HepG2 (cell line): Measurements from ENCODE around the gene RNASE1. TPM values are rescaled to one million over a fixed set of nuclear protein-coding genes. Genes with fewer than 3 reads are reported as not detected.
A peak's percentile ranks its signal among the peaks of the same experiment; 100 is the strongest.
"Not testable (repeated sequence)": the region's sequence is repeated elsewhere in the genome, so short reads cannot be mapped to it uniquely, and the experiment has no call there.

Experiments
- ATAC-seq: fragments of 200-7000 bp; cut with Tn5 transposase; 3 replicates; pipeline ENCODE4 v1.9.1; 2020; ENCODE audit warnings: mild to moderate bottlenecking, moderate library complexity
- BruUV-seq: library from RNA; stranded (reverse); fragments of 400-500 nt; replicated peaks from 2 replicates; lab custom pipeline; 2021; lab: Mats Ljungman, UMichigan
- CTCF ChIA-PET: fragments of 300-600 bp; formaldehyde crosslinking; extraction: SDS; loops from one replicate; lab custom pipeline; 2021; ENCODE audit warnings: low total read pairs, inconsistent platforms, low intra/inter-chr PET ratio; lab: Yijun Ruan, JAX
- POLR2A ChIA-PET: fragments of 350-600 bp; sonication (Branson Sonifier 250); formaldehyde crosslinking; loops from one replicate; lab custom pipeline; 2020; ENCODE audit warnings: antibody characterized with exemption, inconsistent platforms; lab: Yijun Ruan, JAX
- DNase-seq: peaks from one replicate; pipeline ENCODE4 v3.0.0-alpha.2; 2015; ENCODE audit warnings: low spot score
- FAIRE-seq: peaks from 3 replicates; lab custom pipeline; 2011; peaks lifted over from hg19 to GRCh38; lab: Jason Lieb, UNC
- H2AFZ ChIP-seq: one replicate; pipeline ENCODE4 v1.6.1; 2011; ENCODE audit warnings: low read length, inconsistent platforms
- H3K27ac ChIP-seq: fragments of 300-600 bp; 3 replicates; pipeline ENCODE4 v1.8.0; 2011; ENCODE audit warnings: mixed run types, mild to moderate bottlenecking, mixed read lengths, low read length, inconsistent platforms; ENCODE audit not compliant: insufficient read depth; ENCODE audit errors: extremely low read length
- H3K27me3 ChIP-seq, 2 experiments: fragments of 200-600 bp in 1 of 2; 2 replicates in 1 of 2; 3 replicates in 1 of 2; pipeline versions ENCODE4 v1.6.0 to v1.8.0; 2011; ENCODE audit warnings: low read length in 2 of 2, mild to moderate bottlenecking in 2 of 2, moderate library complexity in 2 of 2, inconsistent platforms in 1 of 2; ENCODE audit not compliant: insufficient read depth in 2 of 2, control insufficient read depth in 1 of 2
- H3K36me3 ChIP-seq, 2 experiments: fragments of 200-600 bp in 1 of 2; replicated peaks in 1 of 2; 2 replicates in 1 of 2; 3 replicates in 1 of 2; pipeline versions ENCODE4 v1.5.1 to v1.8.0; 2011; ENCODE audit warnings: low read length in 2 of 2, inconsistent platforms in 1 of 2; ENCODE audit not compliant: insufficient read depth in 2 of 2, control insufficient read depth in 1 of 2
- H3K4me1 ChIP-seq: 2 replicates; pipeline ENCODE4 v1.5.1; 2012; ENCODE audit warnings: low read length, inconsistent platforms; ENCODE audit not compliant: insufficient read depth
- H3K4me2 ChIP-seq: 2 replicates; pipeline ENCODE4 v1.6.0; 2011; ENCODE audit warnings: low read depth, low read length, inconsistent platforms
- H3K4me3 ChIP-seq, 3 experiments: fragments of 200-600 bp in 1 of 3; sonication (generic), shearing (Covaris generic) in 1 of 3; replicated peaks in 1 of 3; 2 replicates each; pipeline ENCODE4 v1.5.1; 2011 to 2016; ENCODE audit warnings: low read length in 3 of 3, inconsistent platforms in 2 of 3, low read depth in 2 of 3, mild to moderate bottlenecking in 2 of 3, control low read depth in 1 of 3, mixed read lengths in 1 of 3; ENCODE audit not compliant: insufficient read depth in 1 of 3
- H3K79me2 ChIP-seq: one replicate; pipeline ENCODE4 v1.6.1; 2011; ENCODE audit warnings: low read length, inconsistent platforms; ENCODE audit not compliant: insufficient read depth
- H3K9ac ChIP-seq: 2 replicates; pipeline ENCODE4 v1.6.0; 2011; ENCODE audit warnings: mild to moderate bottlenecking, low read depth, low read length, inconsistent platforms; ENCODE audit not compliant: insufficient read depth
- H3K9me3 ChIP-seq: 2 replicates; pipeline ENCODE4 v1.5.1; 2012; ENCODE audit warnings: mild to moderate bottlenecking, low read length
- H4K20me1 ChIP-seq: 2 replicates; pipeline ENCODE4 v1.6.0; 2011; ENCODE audit warnings: inconsistent platforms, mild to moderate bottlenecking, low read length, moderate library complexity; ENCODE audit not compliant: insufficient read depth
- CBX5 ChIP-seq: sonication (generic); formaldehyde crosslinking; IDR thresholded peaks from 2 replicates; pipeline ENCODE4 v1.4.0; 2020; ENCODE audit warnings: missing genetic modification reagents, borderline replicate concordance
- EEA1 ChIP-seq: sonication (generic); formaldehyde crosslinking; IDR thresholded peaks from 2 replicates; pipeline ENCODE4 v1.5.1; 2020; ENCODE audit warnings: mild to moderate bottlenecking, missing genetic modification reagents, borderline replicate concordance
- HMGA1 ChIP-seq: sonication (generic); formaldehyde crosslinking; conservative IDR thresholded peaks from 2 replicates; pipeline ENCODE4 v1.4.0; 2020; ENCODE audit warnings: missing genetic modification reagents
- NFIC ChIP-seq: IDR thresholded peaks from 2 replicates; pipeline ENCODE4 v1.6.1; 2012; ENCODE audit warnings: mild to moderate bottlenecking, low read length, inconsistent platforms
- SRSF1 ChIP-seq: fragments of 200-400 bp; formaldehyde crosslinking; optimal IDR thresholded peaks from 2 replicates; pipeline ENCODE3; 2017; ENCODE audit warnings: mild to moderate bottlenecking, low read depth, low read length, moderate library complexity
- STAG1 ChIP-seq: sonication (generic); formaldehyde crosslinking; IDR thresholded peaks from 2 replicates; pipeline ENCODE4 v1.4.0; 2020; ENCODE audit warnings: missing genetic modification reagents
- ZBTB40 ChIP-seq, 2 experiments: fragments of 450-650 bp in 1 of 2; sonication (generic) in 1 of 2; formaldehyde crosslinking in 1 of 2; IDR thresholded peaks; 2 replicates each; pipeline versions ENCODE4 v1.6.1 to v1.8.0; 2016 to 2022; ENCODE audit warnings: antibody characterized with exemption in 1 of 2, mild to moderate bottlenecking in 1 of 2, missing genetic modification reagents in 1 of 2
- ZNF281 ChIP-seq: sonication (generic); formaldehyde crosslinking; IDR thresholded peaks from 2 replicates; pipeline ENCODE4 v1.4.0; 2020; ENCODE audit warnings: missing genetic modification reagents, borderline replicate concordance
- ZNF569 ChIP-seq: sonication (generic); formaldehyde crosslinking; IDR thresholded peaks from 2 replicates; pipeline ENCODE4 v1.5.0; 2020; ENCODE audit warnings: mild to moderate bottlenecking, missing genetic modification reagents, moderate library complexity, borderline replicate concordance
- WGBS: methylation state at CpG from one replicate; pipeline ENCODE4 v1.1.6; 2017; ENCODE audit warnings: low lambda C conversion rate; 5-methylcytosine and 5-hydroxymethylcytosine counted together
- in situ Hi-C: cut with HindIII; loops from 2 replicates; pipeline ENCODE4 v1.10.0; 2017; ENCODE audit warnings: low pct_unique_long_range_greater_than_20kb; ENCODE audit not compliant: extremely low pct_ligation_motif_present
- intact Hi-C: fragments of 100-400 bp; cut with micrococcal nuclease; formaldehyde crosslinking; loops from one replicate; pipeline ENCODE4 v1.10.0; 2022; ENCODE audit not compliant: unreplicated experiment
- polyA plus RNA-seq, 8 experiments: library from polyadenylated mRNA; depleted of rRNA in 3 of 8; stranded (reverse) in 7 of 8; unstranded in 1 of 8; fragments of >200 nt; fragmentation: Illumina TruSeq in 4 of 8; extraction: Trizol in 4 of 8; gene quantifications; 2 replicates each; pipeline versions ENCODE4 v1.2.1 to v1.2.3, GENCODE V29; 2011 to 2016; ENCODE audit warnings: low read depth in 4 of 8, missing spikeins in 1 of 8, mixed read lengths in 1 of 8; ENCODE audit not compliant: insufficient read depth in 1 of 8
- total RNA-seq, 5 experiments: library from RNA; depleted of rRNA; stranded (reverse); fragments of >200 nt; fragmentation: Illumina TruSeq; extraction: Trizol; gene quantifications; 2 replicates each; pipeline ENCODE4 v1.2.3, GENCODE V29; 2016; ENCODE audit warnings: low read depth in 1 of 5

The RNASE1 gene
- total and polyA plus RNA-seq, 2 of the 13 experiments (the other 11 are each of a cell fraction or from before 2014, with no cell fraction given) = not detected

- no peak for TF ChIP-seq HMGA1
- TF ChIP-seq CBX5 (CRISPR knock-in tag) = no peak
- TF ChIP-seq NFIC = no peak
- TF ChIP-seq ZNF569 = no peak
- no peak for TF ChIP-seq EEA1 (CRISPR knock-in tag)
- no peak for TF ChIP-seq ZNF281 (CRISPR knock-in tag)
- no peak for TF ChIP-seq SRSF1
- TF ChIP-seq, all 625 proteins: peak for 0
Observed at GRCh38 chr14:20830831-20831230, 28.2 kb upstream of the RNASE1 start (continued).

- H3K27ac ChIP-seq; DNase-seq; FAIRE-seq; POLR2A ChIA-PET; H3K9ac ChIP-seq; H2AFZ ChIP-seq; intact Hi-C loops; in situ Hi-C loops; H3K4me2 ChIP-seq; H3K36me3 ChIP-seq; CTCF ChIA-PET; H4K20me1 ChIP-seq; BruUV-seq; H3K4me1 ChIP-seq; H3K9me3 ChIP-seq; H3K79me2 ChIP-seq; H3K4me3 ChIP-seq; TF ChIP-seq ZBTB40 (IDR thresholded peaks at IDR 0.05): not testable (repeated sequence)
- 58% methylated on average over 11 of the region's 11 CpGs for WGBS
- peak; percentile 62 for ATAC-seq
- H3K27me3 ChIP-seq = peaks cover 0 to 12% of the 10 kb centered on the region in 2 experiments; a peak in 3 of 5 replicates
- TF ChIP-seq ZBTB40 (CRISPR knock-in tag; IDR thresholded peaks at IDR 0.05) = peak; percentile 58; the same call in 1 of the 2 replicates
- peak; percentile 39 for TF ChIP-seq STAG1 (CRISPR knock-in tag)
Observed at GRCh38 chr14:20828024-20828694, 25.5 kb upstream of the RNASE1 start.
